GM21360 (cell line): ENCODE results near the gene TMEM158.

Experiments
- ATAC-seq: cut with Tn5 transposase; IDR thresholded peaks from one replicate; pipeline ENCODE4 v1.9.1; 2021; ENCODE audit warnings: mild to moderate bottlenecking, moderate library complexity; ENCODE audit not compliant: unreplicated experiment

The TMEM158 gene

DNA sequence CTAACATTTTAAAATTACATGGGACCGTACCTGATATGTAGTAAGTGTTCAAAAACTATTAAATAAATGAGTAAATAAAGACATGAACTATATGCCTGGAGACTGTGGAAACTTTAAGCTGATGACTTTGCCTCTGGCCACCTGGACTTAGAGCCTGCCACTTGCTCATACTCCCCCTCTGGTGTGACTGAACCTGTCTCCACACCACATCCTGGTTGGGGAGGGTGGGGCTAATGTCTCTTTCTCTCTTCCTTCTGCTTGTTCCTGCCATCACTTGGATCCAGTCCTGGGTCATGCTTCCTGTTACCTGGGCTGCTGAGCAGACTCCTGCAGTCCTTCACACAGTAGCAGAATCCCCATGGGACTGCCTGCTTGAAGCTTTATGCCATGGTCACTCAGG, 8.2 kb upstream of the TMEM158 start:
- ATAC-seq: no peak

DNA sequence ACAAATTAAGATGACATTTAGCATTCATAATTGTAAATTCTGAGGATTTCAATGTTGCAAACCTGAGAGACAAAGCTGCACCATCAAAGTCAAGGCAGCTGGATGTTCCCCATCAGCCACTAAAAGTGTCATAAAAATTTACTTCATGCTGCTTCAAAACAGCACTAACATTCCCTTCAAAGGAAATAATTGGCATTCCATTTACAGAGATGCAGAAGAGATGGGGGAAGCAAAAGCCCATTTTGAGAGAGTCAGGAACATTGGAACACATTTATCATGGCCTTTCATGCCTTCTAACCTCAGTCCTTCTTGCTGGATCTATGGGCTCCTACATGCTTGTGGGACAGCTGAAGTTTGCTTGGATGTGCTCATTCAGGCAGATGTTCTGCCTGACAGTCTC, 6.4 kb upstream of the TMEM158 start:
- no peak for ATAC-seq

- no peak for ATAC-seq
These were observed 1.9 kb upstream of the TMEM158 start for GRCh38 chr3:45227946-45228345.

DNA sequence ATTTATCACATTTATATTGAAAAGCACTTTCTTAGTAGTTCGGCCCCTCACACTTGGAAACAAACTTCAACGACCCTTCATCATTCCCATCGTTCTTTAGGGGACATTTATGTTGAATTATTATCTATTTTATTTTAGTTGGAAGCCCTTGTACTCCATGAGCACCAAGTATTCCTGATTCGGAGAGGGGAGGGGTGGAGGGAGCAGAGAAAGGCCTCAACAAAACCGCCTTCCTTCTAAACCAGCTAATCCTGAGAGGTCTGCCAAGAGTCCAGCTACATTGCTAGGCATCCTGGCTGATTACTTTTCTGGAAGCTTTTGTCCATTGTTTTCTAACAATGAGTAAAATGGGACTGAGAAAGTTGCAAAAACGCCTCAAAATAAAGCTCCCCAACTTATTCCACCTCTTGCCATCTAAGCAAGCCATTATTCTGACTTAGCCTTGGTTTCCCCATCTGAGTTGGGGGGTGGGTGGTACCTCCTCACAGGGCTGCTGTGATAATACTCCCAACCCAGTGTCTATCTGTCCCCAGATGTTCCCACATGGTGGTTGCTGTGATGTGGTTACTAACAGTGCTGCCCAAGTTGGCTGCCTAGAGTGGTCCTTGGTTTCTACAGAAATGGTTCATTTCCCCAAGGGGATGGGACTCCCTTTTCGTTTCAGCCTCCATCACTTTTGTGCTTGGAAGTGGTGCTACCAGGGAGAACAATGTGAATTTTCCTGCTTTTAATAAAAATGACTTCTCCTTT, 1.2 kb upstream of the TMEM158 start:
- no peak for ATAC-seq

GRCh38 chr3:45225465-45226205, 452 bp downstream of the TMEM158 start:
- peak; percentile 40 for ATAC-seq

DNA sequence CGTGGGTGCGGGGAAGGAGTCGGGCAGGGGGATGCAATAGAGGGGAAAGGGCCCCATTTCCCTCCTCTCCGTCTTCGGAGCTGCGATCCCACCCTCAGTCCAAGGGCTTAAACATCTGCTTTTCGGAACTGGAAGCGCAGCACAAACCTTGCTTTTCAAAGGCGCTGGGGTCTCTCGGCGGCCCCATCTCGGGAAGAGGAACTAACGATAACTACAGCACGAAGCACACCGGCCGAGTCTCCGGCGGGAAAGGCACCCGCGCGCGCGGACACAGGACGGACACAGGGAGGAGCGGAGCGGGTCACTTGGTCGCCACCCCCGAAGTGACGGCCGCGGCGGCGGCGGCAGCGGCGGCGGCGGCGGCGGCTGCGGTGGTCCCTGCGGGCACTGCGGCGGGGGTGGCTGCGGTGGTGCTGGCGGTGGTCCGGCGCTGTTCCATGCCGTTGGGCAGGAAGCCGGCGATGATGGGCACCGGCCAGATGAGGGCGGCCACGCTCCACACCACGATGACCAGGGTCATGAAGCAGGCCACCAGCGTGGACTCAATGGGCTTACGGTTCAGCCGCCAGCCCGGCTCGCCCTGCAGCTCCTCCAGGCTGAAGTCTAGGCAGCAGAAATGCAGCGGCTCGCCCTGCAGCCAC, 1.1 kb downstream of the TMEM158 start:
- ATAC-seq: no peak

DNA sequence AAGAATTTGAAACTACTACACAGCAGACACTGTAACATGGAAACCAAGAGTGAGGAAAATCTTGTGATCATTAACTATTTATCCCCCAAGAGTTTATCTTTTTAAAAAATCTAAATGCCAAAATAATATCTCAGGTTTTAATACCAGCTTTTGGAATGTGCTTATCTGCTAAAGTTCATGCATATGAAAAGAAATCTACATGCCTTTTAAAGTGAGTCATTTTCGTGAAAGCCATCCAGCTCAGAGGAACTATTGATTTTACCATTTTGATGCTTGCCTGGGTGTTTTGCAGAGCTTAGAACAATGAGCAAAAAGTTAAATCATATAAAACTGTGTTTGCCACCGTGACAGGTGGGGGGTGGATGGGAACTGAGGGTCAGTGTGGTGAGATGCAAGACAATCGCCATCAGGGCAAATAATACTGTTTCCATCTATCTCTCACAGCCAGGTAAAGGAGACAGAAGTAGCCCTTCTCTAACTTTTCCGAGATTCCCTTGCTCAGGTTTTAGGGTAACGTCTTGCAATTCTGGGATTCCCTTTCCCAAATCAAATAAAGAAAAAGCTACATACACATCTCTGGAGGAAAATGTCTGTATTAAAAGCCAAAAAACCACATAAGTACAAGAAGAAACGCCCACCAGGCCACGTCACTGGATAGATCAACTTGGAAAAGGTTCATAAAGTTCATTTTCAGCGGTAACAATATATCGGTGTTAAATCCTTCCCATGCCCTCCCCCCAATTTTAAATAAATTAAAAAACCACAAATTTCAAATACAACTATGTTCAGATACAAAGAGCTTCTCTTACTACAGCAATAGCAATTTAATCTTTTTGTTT, 2.0 kb downstream of the TMEM158 start:
- no peak for ATAC-seq

- no peak for ATAC-seq
These were observed 6.4 kb downstream of the TMEM158 start for GRCh38 chr3:45219694-45220093.

- no peak for ATAC-seq
These were observed 7.3 kb downstream of the TMEM158 start for GRCh38 chr3:45218578-45219390.

GRCh38 chr3:45216021-45216609, 10.0 kb downstream of the TMEM158 start:
- ATAC-seq: no peak

DNA sequence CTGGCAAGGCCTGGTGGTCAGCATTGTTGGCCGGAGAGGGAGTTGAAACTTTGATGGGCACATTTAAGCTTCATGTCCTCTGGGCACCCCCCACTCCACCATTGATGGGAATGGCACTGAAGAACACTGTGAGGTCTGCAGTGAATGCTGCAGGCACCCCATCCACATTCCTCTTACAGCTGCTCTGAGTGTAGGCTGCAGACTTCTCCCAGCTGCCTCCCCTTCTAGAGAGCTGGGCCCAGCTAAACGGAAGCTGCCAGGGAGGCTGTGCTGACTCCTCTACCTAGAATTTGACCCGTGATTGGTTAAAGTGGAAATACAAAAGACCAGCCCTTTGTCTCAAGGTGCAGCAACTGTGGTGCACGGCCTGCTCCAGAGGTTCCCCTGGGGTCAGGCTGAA, 10.6 kb downstream of the TMEM158 start:
- no peak for ATAC-seq

- no peak for ATAC-seq
These were observed 11.9 kb downstream of the TMEM158 start for GRCh38 chr3:45214061-45214680.

DNA sequence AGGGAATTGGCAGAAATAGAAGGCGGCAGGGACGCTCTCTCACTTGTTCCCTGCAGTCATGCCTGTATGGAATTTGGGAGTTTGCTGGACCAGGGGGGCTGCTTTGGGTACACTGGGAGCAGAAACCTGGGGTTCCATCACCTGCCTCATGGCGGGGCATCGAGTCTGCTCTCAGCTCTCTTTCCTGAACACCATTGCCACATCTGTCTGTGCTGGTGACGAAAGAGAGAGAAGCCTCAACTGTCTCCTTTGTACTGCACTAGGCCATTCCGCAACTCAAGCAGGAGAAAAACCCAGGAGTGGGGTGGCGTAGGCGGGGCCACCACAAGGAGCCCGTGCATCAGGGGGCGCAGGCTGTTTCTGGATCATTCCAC, 14.0 kb downstream of the TMEM158 start:
- ATAC-seq: no peak

GRCh38 chr3:45211466-45212094, 14.5 kb downstream of the TMEM158 start:
- no peak for ATAC-seq

- no peak for ATAC-seq
These were observed 15.6 kb downstream of the TMEM158 start for GRCh38 chr3:45210308-45211041.

DNA sequence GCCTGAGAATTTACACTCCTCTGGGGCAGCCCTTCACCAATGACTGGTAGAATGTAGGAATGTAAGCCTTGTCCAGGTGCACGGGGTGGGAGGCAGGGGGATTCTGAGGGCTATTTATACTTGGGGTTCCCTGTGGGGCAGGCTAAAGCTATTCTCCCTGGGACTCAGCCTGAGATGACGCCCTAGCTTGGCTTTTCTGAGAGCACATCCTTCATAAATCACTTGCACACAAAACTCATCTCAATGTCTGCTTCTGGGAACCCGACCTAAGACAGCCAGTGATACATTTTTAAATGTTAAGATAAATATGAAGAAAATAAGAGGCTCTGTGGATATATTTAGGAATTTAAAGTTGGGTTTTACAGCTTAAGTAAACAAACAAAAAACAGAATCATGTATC, 16.6 kb downstream of the TMEM158 start:
- no peak for ATAC-seq

DNA sequence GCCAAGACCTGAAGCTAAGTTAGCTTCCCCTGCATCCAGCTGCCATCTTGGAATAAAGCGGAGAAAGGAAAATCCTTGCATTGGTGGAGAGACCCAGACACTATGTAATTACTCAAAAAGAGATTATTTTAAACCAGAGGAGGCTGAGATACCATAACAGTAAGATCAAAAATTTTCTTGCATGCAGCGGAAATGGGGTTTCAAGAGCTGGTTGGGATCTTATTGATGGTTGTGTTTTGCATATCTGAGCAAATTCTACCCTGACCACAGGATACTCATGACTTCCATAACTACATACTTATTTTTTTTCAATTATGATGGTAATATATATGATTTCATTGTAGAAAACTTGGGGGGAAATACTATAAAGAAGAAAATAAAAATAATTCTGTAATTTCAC, 17.5 kb downstream of the TMEM158 start:
- no peak for ATAC-seq

DNA sequence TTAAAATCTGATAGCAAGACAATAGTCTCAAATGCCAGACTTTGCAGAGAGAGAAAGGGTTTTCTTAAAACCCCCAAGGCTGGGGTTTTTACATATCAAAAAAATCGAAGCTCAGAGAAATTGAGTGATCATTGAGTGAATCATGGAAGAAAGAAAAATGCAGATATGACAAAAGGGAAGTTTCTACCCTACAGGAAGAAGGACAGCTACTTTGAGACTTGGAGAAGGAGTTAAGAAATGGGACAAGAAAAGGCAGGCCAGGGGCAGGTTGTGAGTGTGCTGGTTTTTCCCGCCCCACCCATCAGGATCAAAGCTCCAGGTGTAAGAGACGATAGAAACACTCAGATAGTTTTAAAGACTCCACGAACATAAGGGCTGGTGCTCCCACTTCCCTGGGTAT, 18.6 kb downstream of the TMEM158 start:
- no peak for ATAC-seq
